ENCODE data around the gene HMBS.

DNA sequence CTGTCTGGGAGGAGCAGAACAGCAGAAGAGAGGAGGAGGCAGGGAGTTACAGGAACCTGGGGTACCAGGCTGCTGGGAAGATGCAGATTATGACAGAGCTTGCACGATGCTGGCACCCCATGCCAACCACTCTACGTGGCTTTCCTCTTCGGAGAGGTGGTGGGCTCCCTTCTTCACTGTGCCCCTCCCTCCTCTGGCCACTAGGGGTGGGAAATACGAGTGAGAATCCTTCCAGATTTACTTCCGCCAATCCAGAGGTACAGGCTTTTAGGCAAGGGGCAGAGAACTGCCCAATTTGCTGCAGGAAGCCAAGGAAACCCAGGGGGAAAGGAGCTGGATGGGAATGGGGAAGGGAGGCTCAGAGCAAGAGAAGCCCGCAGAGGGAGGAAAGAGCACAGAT lies 40.0 kb upstream of the HMBS start:
- no peak for TF ChIP-seq EZH2 (IDR thresholded peaks at IDR 0.05; ENCODE audit: insufficient read depth, low read length)
- TF ChIP-seq, protein P1, sequence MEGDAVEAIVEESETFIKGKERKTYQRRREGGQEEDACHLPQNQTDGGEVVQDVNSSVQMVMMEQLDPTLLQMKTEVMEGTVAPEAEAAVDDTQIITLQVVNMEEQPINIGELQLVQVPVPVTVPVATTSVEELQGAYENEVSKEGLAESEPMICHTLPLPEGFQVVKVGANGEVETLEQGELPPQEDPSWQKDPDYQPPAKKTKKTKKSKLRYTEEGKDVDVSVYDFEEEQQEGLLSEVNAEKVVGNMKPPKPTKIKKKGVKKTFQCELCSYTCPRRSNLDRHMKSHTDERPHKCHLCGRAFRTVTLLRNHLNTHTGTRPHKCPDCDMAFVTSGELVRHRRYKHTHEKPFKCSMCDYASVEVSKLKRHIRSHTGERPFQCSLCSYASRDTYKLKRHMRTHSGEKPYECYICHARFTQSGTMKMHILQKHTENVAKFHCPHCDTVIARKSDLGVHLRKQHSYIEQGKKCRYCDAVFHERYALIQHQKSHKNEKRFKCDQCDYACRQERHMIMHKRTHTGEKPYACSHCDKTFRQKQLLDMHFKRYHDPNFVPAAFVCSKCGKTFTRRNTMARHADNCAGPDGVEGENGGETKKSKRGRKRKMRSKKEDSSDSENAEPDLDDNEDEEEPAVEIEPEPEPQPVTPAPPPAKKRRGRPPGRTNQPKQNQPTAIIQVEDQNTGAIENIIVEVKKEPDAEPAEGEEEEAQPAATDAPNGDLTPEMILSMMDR (IDR thresholded peaks at IDR 0.05; ENCODE audit: insufficient read depth, low read depth, low read length), result no peak
